ENCODE results near the gene SAFB2.

SAFB2 gene

GRCh38 chr19:5594521-5594950, 28.0 kb downstream of the SAFB2 start:
- no peak for TF ChIP-seq CTCF (IDR thresholded peaks at IDR 0.05; ENCODE audit: extremely low read depth, missing control alignments)
- no peak for DNase-seq (ENCODE audit: low spot score)

- no peak for TF ChIP-seq CTCF (IDR thresholded peaks at IDR 0.05; ENCODE audit: extremely low read depth, missing control alignments)
- DNase-seq (ENCODE audit: low spot score): no peak
Observed at GRCh38 chr19:5593343-5594255, 29.0 kb downstream of the SAFB2 start.

GRCh38 chr19:5592531-5593342, 29.8 kb downstream of the SAFB2 start:
- TF ChIP-seq CTCF (IDR thresholded peaks at IDR 0.05; ENCODE audit: extremely low read depth, missing control alignments): no peak
- no peak for DNase-seq (ENCODE audit: low spot score)

GRCh38 chr19:5591476-5591875, 31.1 kb downstream of the SAFB2 start:
- TF ChIP-seq CTCF (IDR thresholded peaks at IDR 0.05; ENCODE audit: extremely low read depth, missing control alignments): no peak
- no peak for DNase-seq (ENCODE audit: low spot score)

- TF ChIP-seq CTCF (IDR thresholded peaks at IDR 0.05; ENCODE audit: extremely low read depth, missing control alignments): no peak
- DNase-seq (ENCODE audit: low spot score): no peak
Observed at GRCh38 chr19:5590865-5591154, 31.8 kb downstream of the SAFB2 start.

GRCh38 chr19:5590151-5590864, 32.3 kb downstream of the SAFB2 start:
- no peak for TF ChIP-seq CTCF (IDR thresholded peaks at IDR 0.05; ENCODE audit: extremely low read depth, missing control alignments)
- no peak for DNase-seq (ENCODE audit: low spot score)

All from GM20000 (cell line).